HG03039 (cell line): Measurements from ENCODE around the gene NRAP.
A peak's percentile ranks its signal among the peaks of the same experiment; 100 is the strongest.
"Not testable (repeated sequence)": the region's sequence is repeated elsewhere in the genome, so short reads cannot be mapped to it uniquely, and the experiment has no call there.

Experiments
- ATAC-seq: cut with Tn5 transposase; IDR thresholded peaks from one replicate; pipeline ENCODE4 v1.9.1; 2021; ENCODE audit warnings: mild to moderate bottlenecking, moderate library complexity; ENCODE audit not compliant: unreplicated experiment

The NRAP gene

GRCh38 chr10:113681533-113682470 lies 18.0 kb upstream of the NRAP start:
- ATAC-seq = peak; percentile 48

DNA sequence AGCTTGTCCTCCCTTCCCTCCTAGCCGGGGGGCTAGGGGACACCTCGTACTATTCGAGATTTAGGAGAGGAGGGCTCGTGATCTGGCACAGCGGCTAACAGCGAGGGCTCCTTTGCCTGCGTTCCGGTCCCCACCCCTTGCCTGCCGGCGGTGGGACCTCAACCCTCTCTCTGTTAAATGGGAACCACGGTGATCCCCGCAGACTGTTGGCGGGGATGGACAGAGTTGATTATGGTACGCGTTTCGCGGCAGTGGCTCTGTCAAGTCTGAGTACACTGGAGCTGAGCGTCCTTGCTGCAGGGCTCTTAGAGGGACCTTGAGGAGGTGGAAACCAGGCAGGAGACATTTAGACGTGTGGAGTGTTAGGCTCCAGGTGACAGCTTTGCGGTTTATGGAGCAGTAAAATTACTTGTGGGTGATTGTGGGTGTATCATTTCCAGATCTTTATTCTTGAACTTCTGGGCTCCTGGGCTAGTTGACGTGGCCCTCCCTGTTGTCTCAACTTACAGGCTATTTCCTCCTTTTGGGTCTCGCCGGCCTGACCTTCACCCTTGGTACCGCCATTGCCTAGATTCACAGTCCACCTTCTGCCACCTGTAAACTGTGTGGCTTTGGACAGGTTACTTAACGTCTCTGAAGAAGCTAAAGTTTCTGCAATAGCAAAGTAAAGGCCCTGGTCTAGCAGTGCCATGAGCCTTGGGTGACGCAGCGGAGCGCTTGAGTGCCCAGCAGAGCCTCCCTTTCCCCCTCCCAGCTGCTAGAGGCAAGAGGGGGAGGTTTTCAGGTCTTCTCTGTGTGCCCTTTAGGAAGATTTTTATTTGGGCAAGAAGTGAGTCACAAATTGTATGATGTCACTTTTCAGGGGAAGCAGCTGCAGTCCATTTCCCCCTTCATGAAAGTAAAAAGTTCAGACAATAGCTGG lies 16.6 kb upstream of the NRAP start:
- peak; percentile 6 for ATAC-seq

DNA sequence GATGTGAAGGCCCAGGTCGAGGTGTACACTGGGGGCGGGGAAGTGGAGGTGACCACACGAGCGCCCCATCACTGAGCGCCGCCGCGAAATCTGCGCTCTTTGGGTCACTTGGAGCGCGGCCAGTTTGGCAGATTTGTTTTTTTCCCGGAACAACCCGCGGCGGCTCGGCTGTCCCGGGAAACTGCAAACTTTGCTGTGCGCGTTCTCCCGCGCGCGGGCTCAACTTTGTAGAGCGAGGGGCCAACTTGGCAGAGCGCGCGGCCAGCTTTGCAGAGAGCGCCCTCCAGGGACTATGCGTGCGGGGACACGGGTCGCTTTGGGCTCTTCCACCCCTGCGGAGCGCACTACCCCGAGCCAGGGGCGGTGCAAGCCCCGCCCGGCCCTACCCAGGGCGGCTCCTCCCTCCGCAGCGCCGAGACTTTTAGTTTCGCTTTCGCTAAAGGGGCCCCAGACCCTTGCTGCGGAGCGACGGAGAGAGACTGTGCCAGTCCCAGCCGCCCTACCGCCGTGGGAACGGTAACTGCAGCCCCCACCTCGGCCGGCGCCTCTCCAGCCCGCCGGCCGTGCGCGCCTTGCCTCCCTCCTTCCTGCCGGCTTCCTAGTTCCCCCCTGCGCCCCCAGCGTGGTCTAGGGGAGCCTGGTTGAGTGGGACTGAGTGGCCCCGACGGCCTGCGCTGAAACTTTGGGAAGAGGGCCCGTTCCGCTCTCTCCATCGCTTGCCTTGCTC lies 15.8 kb upstream of the NRAP start, which contains the start of gene CASP7:
Gene CASP7 (plus strand): TSS at position 450 of the 727 bp plus-strand sequence. CDS start 17,582 bp downstream, outside the sequence.
- ATAC-seq = peak; percentile 74

DNA sequence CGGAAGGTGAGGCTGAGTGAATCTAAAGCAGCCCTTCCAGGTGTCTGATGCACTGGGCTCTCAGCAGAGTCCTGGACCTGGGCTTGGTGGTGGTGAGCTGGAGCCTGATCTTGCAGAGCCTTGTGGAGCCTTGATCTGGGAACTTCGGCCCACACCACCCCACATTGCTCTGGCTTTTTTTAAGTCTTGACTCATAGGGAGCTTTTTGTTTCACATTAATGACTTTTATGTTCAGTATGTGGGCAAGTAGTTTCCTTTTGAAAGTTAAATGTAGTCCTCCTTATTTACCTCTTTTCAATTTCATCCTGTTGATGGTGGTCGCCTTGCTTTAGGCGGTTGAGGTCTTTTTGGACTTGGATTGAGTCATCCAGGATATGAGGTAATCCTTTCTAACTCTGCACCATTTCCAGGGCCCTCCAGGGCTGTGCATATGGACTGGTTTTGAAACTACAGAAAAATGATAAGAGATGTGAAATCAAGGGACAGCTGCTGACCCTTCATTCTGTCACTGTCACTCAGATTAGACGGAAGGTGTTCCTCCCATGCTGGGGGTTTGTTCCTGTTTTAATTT lies 2.9 kb upstream of the NRAP start:
- peak; percentile 80 for ATAC-seq

GRCh38 chr10:113665806-113666354 lies 2.0 kb upstream of the NRAP start:
- ATAC-seq = no peak

DNA sequence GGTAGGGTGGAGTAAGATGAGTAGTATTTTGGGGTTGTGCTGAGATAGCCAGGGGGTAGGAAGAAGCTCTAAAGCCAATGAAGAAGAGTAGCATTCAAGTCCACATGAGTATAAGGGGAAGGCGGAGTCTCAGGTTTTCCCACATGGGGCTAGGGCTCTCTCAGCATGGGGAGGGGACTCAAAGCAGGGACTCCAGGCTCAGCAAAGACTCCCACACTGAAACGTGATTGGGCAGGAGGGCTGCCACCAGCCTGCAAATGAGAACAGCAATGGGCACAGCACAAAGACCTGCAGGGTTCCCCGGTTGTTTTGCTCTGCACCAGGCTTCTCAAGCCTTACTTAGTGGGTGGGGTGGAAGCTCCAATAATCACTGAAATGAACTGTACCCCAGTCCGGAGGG lies 1.5 kb upstream of the NRAP start:
- no peak for ATAC-seq

DNA sequence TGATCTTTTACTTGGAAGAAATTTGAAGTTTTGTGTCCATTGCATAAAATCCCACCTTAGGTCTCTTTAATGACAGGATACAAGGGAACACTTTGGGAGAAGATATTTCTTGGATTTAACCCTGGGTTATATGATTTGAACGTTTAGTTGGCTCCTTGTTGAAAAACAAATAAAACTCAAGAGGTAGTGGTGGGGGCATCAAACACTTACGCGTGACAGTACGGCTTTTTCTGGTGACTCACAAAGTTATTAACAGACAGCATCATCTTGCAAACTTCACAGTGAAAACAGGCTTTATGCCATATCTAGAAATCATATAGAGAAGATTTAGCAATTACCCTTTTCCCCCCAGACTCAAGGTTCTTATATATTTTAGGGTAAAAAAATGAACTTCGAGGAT lies 699 bp downstream of the NRAP start:
- ATAC-seq = no peak

GRCh38 chr10:113661332-113661731 lies 2.5 kb downstream of the NRAP start:
- no peak for ATAC-seq

- no peak for ATAC-seq
These were observed 6.3 kb downstream of the NRAP start for GRCh38 chr10:113657544-113657943.

- ATAC-seq = no peak
These were observed 6.9 kb downstream of the NRAP start for GRCh38 chr10:113656896-113657295.

DNA sequence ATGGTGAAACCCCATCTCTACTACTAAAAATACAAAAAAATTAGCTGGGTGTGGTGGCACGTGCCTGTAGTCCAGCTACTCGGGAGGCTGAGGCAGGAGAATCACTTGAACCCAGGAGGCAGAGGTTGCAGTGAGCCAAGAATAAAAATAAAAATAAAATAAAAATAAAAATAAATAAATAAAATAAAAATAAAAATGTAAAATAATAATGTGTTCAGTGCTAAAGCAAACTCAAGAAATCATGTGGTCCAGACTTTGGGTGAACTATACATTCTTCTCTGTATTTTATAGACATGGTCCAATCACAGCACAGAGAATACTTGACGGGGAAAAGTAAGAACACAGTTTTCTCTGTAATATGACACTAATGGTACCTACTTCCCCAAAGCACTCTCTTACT lies 11.4 kb downstream of the NRAP start:
- ATAC-seq = not testable (repeated sequence)

DNA sequence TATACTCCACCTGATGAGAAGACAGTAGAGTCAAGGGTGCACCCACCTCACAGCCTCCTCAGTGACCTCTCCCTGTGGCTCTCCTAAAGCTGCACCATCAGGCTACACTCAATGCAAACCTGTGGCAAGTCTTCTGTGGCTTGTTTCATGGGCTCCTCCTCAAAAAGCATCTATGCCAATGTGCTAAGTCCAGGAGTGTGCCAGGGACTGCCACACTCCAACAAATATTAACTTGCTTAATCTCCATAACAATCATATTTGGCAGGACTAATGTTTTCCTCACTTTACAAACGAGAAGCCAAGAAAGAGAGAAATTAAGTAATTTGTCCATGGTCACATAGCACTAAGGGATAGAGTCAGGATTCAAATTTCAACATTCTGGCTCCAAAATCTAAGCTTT lies 11.9 kb downstream of the NRAP start:
- no peak for ATAC-seq

- ATAC-seq = no peak
These were observed 12.8 kb downstream of the NRAP start for GRCh38 chr10:113651021-113651420.

DNA sequence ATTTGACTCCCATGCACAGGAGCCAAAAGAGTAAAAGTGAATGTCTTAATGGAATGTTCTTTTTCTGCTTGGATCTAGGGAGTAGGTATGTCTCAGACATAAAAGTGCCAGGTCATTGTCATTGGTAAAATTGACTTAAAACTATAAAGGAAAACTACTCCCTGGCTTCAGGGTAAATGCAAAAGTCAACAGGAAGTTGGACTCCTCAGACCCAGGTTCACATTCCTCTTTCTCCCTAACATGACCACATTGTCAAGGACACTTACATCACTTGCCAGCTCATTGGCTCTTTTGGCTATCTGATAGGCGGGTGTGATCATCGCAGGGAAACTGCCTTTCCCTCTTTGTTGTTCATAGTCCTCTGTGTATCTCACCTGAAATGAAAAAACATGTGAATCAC lies 13.7 kb downstream of the NRAP start:
- ATAC-seq = no peak

DNA sequence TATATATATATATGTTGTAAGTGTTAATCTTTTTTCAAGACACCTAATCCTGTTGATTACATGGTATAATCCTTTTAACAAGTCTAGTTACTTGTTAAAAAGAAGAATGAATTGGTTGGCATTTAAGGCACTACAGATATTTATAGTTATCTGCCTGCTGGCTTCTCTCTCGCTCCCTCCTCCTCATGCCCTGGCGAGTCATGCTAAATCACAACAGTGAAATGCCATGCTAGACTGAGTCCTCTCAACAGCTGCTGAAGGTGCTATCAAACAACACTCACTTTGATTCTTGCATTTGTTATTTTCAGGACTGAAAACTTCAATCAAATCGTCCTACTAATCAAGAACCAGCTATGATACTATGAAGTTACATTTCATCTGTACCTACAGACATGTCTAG lies 15.4 kb downstream of the NRAP start:
- ATAC-seq = no peak

DNA sequence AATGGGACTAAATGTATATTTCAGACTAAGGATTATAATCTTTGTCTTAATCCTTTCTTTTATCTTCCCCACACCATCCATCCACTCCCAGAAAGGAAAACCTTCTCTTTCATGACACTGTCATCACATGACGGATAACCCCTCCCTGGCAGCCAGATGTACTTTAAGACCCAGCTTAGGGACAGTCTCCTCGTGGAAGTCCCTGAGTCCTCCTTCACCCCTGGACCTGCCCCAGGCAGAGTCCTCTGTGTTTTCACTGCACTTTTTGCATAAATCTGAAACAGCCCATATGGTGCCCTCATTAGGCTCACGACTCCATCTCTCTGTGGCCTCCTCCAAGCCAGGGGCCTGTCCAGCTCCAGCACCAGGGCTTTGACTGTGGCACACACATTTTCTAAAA lies 16.0 kb downstream of the NRAP start:
- ATAC-seq = no peak

DNA sequence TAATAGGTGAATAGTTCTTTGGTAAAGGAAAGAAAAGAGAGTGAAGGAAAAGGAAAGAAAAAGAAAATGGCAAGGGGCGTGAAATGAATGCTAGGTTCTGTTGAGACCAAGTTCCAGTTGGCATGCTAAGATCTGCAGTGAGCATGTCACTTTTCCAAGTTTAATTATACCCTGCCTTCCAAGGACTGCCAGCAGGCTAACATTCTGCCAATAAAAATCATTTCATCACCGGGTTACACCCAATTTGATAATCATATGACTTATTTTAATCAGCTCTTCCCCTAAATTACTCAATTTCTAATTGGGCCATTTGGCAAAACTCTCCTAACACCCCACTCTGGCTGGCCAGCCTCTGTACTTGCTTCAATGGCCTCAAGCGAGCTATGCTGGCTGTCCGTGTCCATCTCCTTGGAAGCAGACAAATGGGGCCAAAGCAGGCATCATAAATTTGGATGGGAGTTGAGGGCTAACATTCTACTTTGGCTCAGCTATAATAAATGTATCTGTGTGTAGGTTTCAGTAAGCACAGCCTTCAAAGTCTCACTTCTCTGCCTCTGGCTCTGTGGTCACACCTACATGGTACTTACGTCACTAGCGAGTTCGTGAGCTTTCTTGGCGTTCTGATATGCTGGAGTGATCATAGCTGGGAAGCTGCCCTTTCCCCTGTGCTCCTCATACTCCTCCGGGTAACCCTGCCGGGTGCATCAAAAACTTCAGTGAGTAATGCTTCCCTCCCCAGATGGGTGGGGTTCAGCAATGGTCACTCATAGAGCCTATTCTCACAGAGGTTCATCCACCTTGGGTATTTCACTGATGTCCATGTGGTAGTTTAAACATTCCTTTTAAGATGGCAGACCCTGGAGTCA lies 17.3 kb downstream of the NRAP start:
- no peak for ATAC-seq

- no peak for ATAC-seq
These were observed 19.4 kb downstream of the NRAP start for GRCh38 chr10:113644185-113645120.
